Neuronal stem cell (in vitro differentiated cells): Measurements from ENCODE around the gene OPRD1.
A peak's percentile ranks its signal among the peaks of the same experiment; 100 is the strongest.

Experiments
- DNase-seq: peaks from one replicate; pipeline ENCODE4 v3.0.0-alpha.2; 2013; ENCODE audit warnings: low spot score
- H2AFZ ChIP-seq: one replicate; pipeline ENCODE4 v1.6.1; 2013; ENCODE audit warnings: mild to moderate bottlenecking, low read length, inconsistent platforms
- H2AK5ac ChIP-seq: 2 replicates; pipeline ENCODE4 v1.6.1; 2013; ENCODE audit warnings: low read depth, mild to moderate bottlenecking, inconsistent platforms, low read length, moderate library complexity, mixed read lengths
- H2BK120ac ChIP-seq: 2 replicates; pipeline ENCODE4 v1.6.1; 2013; ENCODE audit warnings: low read depth, mild to moderate bottlenecking, inconsistent platforms, low read length, moderate library complexity, mixed read lengths
- H2BK12ac ChIP-seq: one replicate; pipeline ENCODE4 v1.6.1; 2013; ENCODE audit warnings: low read length, inconsistent platforms
- H2BK15ac ChIP-seq: 2 replicates; pipeline ENCODE4 v1.6.1; 2013; ENCODE audit warnings: mild to moderate bottlenecking, low read length, inconsistent platforms, mixed read lengths
- H2BK5ac ChIP-seq: one replicate; pipeline ENCODE4 v1.6.1; 2013; ENCODE audit warnings: inconsistent platforms, mild to moderate bottlenecking, low read length, moderate library complexity
- H3K14ac ChIP-seq: one replicate; pipeline ENCODE4 v1.6.1; 2013; ENCODE audit warnings: low read length, inconsistent platforms
- H3K18ac ChIP-seq: 2 replicates; pipeline ENCODE4 v1.6.1; 2013; ENCODE audit warnings: low read length, inconsistent platforms
- H3K23ac ChIP-seq: 2 replicates; pipeline ENCODE4 v1.6.1; 2013; ENCODE audit warnings: low read depth, mild to moderate bottlenecking, mixed read lengths, low read length, inconsistent platforms; ENCODE audit not compliant: poor library complexity
- H3K27ac ChIP-seq: replicated peaks from 3 replicates; pipeline ENCODE4 v1.5.1; 2013; ENCODE audit warnings: low read length, inconsistent platforms
- H3K27me3 ChIP-seq, 3 experiments: 2 replicates each; pipeline ENCODE4 v1.6.1; 2013; ENCODE audit warnings: low read length in 3 of 3, mild to moderate bottlenecking in 2 of 3, inconsistent platforms in 1 of 3, low read depth in 1 of 3, mixed read lengths in 1 of 3, moderate library complexity in 1 of 3; ENCODE audit not compliant: control insufficient read depth in 3 of 3, insufficient read depth in 3 of 3
- H3K36me3 ChIP-seq, 2 donors: replicated peaks in 1 of 2; 2 replicates each; pipeline ENCODE4 v1.6.1; 2013; ENCODE audit warnings: low read length in 2 of 2; ENCODE audit not compliant: control insufficient read depth in 2 of 2, insufficient read depth in 2 of 2
- H3K4ac ChIP-seq: 2 replicates; pipeline ENCODE4 v1.6.1; 2013; ENCODE audit warnings: inconsistent platforms, mild to moderate bottlenecking, low read length, moderate library complexity
- H3K4me1 ChIP-seq, 2 donors: 1 replicate in 1 of 2; 2 replicates in 1 of 2; pipeline ENCODE4 v1.6.1; 2013; ENCODE audit warnings: low read length in 2 of 2, low read depth in 1 of 2; ENCODE audit not compliant: control insufficient read depth in 2 of 2, insufficient read depth in 1 of 2
- H3K4me2 ChIP-seq: one replicate; pipeline ENCODE4 v1.6.1; 2013; ENCODE audit warnings: mild to moderate bottlenecking, low read length, inconsistent platforms; ENCODE audit not compliant: insufficient read depth, poor library complexity, severe bottlenecking
- H3K4me3 ChIP-seq, 2 donors: 2 replicates each; pipeline ENCODE4 v1.5.1; 2013; ENCODE audit warnings: low read length in 2 of 2, mild to moderate bottlenecking in 2 of 2, inconsistent platforms in 1 of 2, moderate library complexity in 1 of 2
- H3K79me1 ChIP-seq: one replicate; pipeline ENCODE4 v1.6.1; 2013; ENCODE audit warnings: low read depth, mild to moderate bottlenecking, inconsistent platforms, low read length, moderate library complexity
- H3K9ac ChIP-seq: one replicate; pipeline ENCODE4 v1.6.1; 2013; ENCODE audit warnings: mild to moderate bottlenecking, low read depth, low read length, inconsistent platforms; ENCODE audit not compliant: poor library complexity
- H3K9me3 ChIP-seq, 2 donors: replicated peaks in 1 of 2; 2 replicates each; pipeline versions ENCODE3 to v1.6.1; 2013; ENCODE audit warnings: low read length in 2 of 2, mild to moderate bottlenecking in 2 of 2, inconsistent platforms in 1 of 2, low read depth in 1 of 2, mixed read lengths in 1 of 2, moderate library complexity in 1 of 2; ENCODE audit not compliant: control insufficient read depth in 2 of 2, insufficient read depth in 1 of 2
- H4K8ac ChIP-seq: one replicate; pipeline ENCODE4 v1.6.1; 2013; ENCODE audit warnings: low read depth, mild to moderate bottlenecking, inconsistent platforms, low read length, moderate library complexity
- H4K91ac ChIP-seq: one replicate; pipeline ENCODE4 v1.6.1; 2013; ENCODE audit warnings: low read length, low read depth, mild to moderate bottlenecking, inconsistent platforms; ENCODE audit not compliant: poor library complexity
- WGBS, 2 donors: extraction: QIAGEN DNeasy Blood & Tissue Kit; methylation state at CpG; one replicate each; pipeline ENCODE4 v1.1.7; 2013; ENCODE audit warnings: missing lambda C conversion rate in 2 of 2, mixed read lengths in 1 of 2; ENCODE audit not compliant: insufficient read length in 2 of 2, insufficient replicate concordance in 1 of 2; ENCODE audit errors: extremely low coverage in 2 of 2; 5-methylcytosine and 5-hydroxymethylcytosine counted together

OPRD1 gene

DNA sequence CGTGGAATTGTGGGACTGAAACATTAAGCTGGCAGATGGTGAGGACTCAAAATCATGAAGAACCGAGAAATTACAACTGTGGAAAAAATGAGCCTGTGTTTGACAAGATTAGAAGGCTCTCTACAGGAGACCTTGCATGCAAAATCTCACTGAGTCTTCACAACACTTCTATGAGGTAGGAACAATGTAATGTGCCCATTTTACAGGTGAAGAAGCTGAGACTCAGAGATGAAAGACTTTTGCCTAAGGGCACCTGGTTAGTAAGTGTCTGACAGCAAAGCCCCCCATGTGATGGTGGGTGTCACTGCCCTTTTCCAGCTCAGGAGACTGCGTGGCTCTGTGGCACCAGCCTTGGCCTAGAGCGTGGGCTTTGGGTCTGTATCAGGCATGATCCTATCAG is 21.0 kb downstream of the OPRD1 start:
- no peak overlapping the region for H2AFZ ChIP-seq
- no peak overlapping the region for H3K27ac ChIP-seq
- H3K4me1 ChIP-seq = no peaks in the 10 kb centered on the region
- no peaks in the 10 kb centered on the region for H3K36me3 ChIP-seq
- H3K9me3 ChIP-seq = no peaks in the 10 kb centered on the region
- H3K27me3 ChIP-seq = peaks cover 0 to 5% (median 0%) of the 10 kb centered on the region in 3 experiments
- H2BK5ac ChIP-seq = no peak overlapping the region
- H3K9ac ChIP-seq = no peak overlapping the region
- no CpG with 5 or more reads among the region's 4 CpGs for WGBS, 2 donors
- DNase-seq = no peak
- no peak overlapping the region for H3K23ac ChIP-seq
- no peak overlapping the region for H3K4ac ChIP-seq
- H4K91ac ChIP-seq = no peak overlapping the region
- H2BK12ac ChIP-seq = no peak overlapping the region
- no peak overlapping the region for H4K8ac ChIP-seq
- H2AK5ac ChIP-seq = no peak overlapping the region
- H3K18ac ChIP-seq = no peak overlapping the region
- no peak overlapping the region for H3K4me3 ChIP-seq
- no peaks in the 10 kb centered on the region for H3K79me1 ChIP-seq
- no peak overlapping the region for H2BK15ac ChIP-seq
- H2BK120ac ChIP-seq = no peak overlapping the region
- no peak overlapping the region for H3K14ac ChIP-seq
- no peak overlapping the region for H3K4me2 ChIP-seq

DNA sequence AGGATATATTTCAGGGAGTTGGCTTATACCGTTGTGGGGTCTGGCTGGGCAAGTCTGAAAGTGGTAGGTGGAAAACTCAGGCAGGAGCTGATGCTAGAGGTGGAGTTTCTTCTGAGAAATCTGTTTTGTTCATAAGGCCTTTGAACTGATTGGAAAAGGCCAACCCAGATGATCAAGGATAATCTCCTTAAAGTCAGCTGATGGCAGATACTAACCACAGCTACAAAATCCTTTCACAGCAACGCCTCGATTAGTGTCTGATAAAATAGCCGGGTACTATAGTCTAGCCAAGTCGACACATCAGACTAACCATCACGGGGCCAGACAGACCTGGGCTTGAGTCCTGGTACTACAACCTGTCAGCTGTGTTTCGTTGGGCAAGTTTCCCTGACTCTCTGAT is 21.4 kb downstream of the OPRD1 start:
- DNase-seq = no peak
- H2BK120ac ChIP-seq = no peak overlapping the region
- no peak overlapping the region for H2BK5ac ChIP-seq
- H3K9me3 ChIP-seq = no peaks in the 10 kb centered on the region
- H3K4me2 ChIP-seq = no peak overlapping the region
- H3K4me1 ChIP-seq = no peaks in the 10 kb centered on the region
- no peaks in the 10 kb centered on the region for H3K79me1 ChIP-seq
- no peak overlapping the region for H2AK5ac ChIP-seq
- no peak overlapping the region for H3K18ac ChIP-seq
- H2BK15ac ChIP-seq = no peak overlapping the region
- no CpG with 5 or more reads among the region's 7 CpGs for WGBS, 2 donors
- no peak overlapping the region for H3K14ac ChIP-seq
- H3K4ac ChIP-seq = no peak overlapping the region
- H2AFZ ChIP-seq = no peak overlapping the region
- no peak overlapping the region for H3K9ac ChIP-seq
- no peak overlapping the region for H3K4me3 ChIP-seq
- H4K8ac ChIP-seq = no peak overlapping the region
- H3K27ac ChIP-seq = no peak overlapping the region
- H4K91ac ChIP-seq = no peak overlapping the region
- H3K27me3 ChIP-seq = peaks cover 0 to 9% (median 0%) of the 10 kb centered on the region in 3 experiments
- H2BK12ac ChIP-seq = no peak overlapping the region
- H3K23ac ChIP-seq = no peak overlapping the region
- no peaks in the 10 kb centered on the region for H3K36me3 ChIP-seq

- peak overlapping the region; percentile 72 for H3K18ac ChIP-seq
- H3K14ac ChIP-seq = no peak overlapping the region
- no peak overlapping the region for H3K23ac ChIP-seq
- peaks cover 0 to 23% (median 0%) of the 10 kb centered on the region in 3 experiments for H3K27me3 ChIP-seq
- H3K4me1 ChIP-seq = no peaks in the 10 kb centered on the region
- no peak overlapping the region for H2AK5ac ChIP-seq
- no peak overlapping the region for H3K27ac ChIP-seq
- H3K4me2 ChIP-seq = no peak overlapping the region
- no peak overlapping the region for H2BK120ac ChIP-seq
- no peak overlapping the region for H2BK5ac ChIP-seq
- H3K4ac ChIP-seq = no peak overlapping the region
- no peaks in the 10 kb centered on the region for H3K36me3 ChIP-seq
- peak overlapping the region; percentile 25 for H3K9ac ChIP-seq
- H3K79me1 ChIP-seq = no peaks in the 10 kb centered on the region
- DNase-seq = no peak
- no peak overlapping the region for H2BK12ac ChIP-seq
- H3K4me3 ChIP-seq = no peak overlapping the region
- H2AFZ ChIP-seq = no peak overlapping the region
- no peak overlapping the region for H2BK15ac ChIP-seq
- H3K9me3 ChIP-seq = no peaks in the 10 kb centered on the region
- no peak overlapping the region for H4K91ac ChIP-seq
- H4K8ac ChIP-seq = no peak overlapping the region
- no CpG with 5 or more reads among the region's 4 CpGs for WGBS, 2 donors
Observed at GRCh38 chr1:28835237-28835650, 23.3 kb downstream of the OPRD1 start.

DNA sequence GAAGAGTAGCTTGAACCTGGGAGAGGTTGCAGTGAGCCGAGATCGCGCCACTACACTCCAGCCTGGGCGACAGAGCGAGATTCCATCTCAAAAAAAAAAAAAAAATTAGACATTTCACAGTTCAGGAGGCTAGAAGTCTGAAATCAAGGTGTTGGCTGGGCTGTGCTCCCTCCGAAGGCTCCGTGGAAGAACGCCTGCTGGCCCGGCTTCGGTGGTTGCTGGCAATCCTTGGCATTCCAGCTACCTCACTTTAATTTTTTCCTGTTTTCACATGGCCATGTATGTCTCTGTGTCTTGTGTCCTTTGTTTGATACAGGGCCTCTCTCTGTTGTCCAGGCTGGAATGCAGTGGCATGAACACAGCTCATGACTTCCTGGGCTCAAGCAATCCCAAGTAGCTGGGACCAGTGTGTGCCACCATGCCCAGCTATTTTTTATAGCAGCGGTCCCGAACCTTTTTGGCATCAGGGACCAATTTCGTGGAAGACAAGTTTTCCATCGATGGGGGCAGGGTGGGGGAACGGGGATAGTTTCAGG is 24.5 kb downstream of the OPRD1 start:
- Histone ChIP-seq H2BK120ac (no peak overlapping the region), H4K91ac (no peak overlapping the region), H2AK5ac (no peak overlapping the region), H3K4me3 (no peak overlapping the region), H3K27ac (no peak overlapping the region), H3K4me1 (no peaks in the 10 kb centered on the region), H3K4ac (no peak overlapping the region), H2AFZ (no peak overlapping the region), H2BK15ac (no peak overlapping the region), H3K23ac (no peak overlapping the region), H3K9me3 (no peaks in the 10 kb centered on the region), H3K18ac (no peak overlapping the region), H3K36me3 (no peaks in the 10 kb centered on the region), H3K14ac (no peak overlapping the region), H3K79me1 (no peaks in the 10 kb centered on the region), H2BK12ac (no peak overlapping the region), H2BK5ac (no peak overlapping the region), H3K9ac (no peak overlapping the region), H3K27me3 (peaks cover 0 to 25% (median 0%) of the 10 kb centered on the region in 3 experiments), H4K8ac (no peak overlapping the region), H3K4me2 (no peak overlapping the region)
- no CpG with 5 or more reads among the region's 15 CpGs for WGBS, 2 donors
- no peak for DNase-seq
